Measurements from ENCODE around the gene HEPN1.

DNA sequence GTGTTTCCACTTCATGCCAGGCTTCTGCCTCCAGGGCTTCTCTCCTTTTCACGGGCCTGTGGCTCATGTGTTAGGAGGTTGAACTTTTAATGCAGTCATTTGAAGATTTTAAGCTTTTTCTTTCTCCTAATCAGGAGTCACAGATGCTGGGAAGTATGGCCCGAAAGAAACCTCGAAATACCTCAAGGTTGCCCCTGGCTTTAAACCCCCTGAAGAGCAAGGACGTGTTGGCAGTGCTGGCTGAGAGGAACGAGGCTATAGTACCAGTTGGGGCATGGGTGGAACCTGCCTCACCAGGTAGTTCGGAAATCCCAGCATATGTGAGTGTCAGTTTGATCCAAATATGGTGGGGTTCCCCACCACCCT is 35.5 kb downstream of the HEPN1 start:
- TF ChIP-seq, protein P1, sequence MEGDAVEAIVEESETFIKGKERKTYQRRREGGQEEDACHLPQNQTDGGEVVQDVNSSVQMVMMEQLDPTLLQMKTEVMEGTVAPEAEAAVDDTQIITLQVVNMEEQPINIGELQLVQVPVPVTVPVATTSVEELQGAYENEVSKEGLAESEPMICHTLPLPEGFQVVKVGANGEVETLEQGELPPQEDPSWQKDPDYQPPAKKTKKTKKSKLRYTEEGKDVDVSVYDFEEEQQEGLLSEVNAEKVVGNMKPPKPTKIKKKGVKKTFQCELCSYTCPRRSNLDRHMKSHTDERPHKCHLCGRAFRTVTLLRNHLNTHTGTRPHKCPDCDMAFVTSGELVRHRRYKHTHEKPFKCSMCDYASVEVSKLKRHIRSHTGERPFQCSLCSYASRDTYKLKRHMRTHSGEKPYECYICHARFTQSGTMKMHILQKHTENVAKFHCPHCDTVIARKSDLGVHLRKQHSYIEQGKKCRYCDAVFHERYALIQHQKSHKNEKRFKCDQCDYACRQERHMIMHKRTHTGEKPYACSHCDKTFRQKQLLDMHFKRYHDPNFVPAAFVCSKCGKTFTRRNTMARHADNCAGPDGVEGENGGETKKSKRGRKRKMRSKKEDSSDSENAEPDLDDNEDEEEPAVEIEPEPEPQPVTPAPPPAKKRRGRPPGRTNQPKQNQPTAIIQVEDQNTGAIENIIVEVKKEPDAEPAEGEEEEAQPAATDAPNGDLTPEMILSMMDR (conservative IDR thresholded peaks at IDR 0.05), result no peak
- no peak for TF ChIP-seq ZFX (IDR thresholded peaks at IDR 0.05)
